HuH-7 (cell line): ENCODE measurements around the gene APLF.
"Not testable (repeated sequence)": the region's sequence is repeated elsewhere in the genome, so short reads cannot be mapped to it uniquely, and the experiment has no call there.

Experiments
- DNase-seq: peaks from one replicate; pipeline ENCODE4 v3.0.0; 2011; ENCODE audit warnings: low spot score

APLF gene

DNA sequence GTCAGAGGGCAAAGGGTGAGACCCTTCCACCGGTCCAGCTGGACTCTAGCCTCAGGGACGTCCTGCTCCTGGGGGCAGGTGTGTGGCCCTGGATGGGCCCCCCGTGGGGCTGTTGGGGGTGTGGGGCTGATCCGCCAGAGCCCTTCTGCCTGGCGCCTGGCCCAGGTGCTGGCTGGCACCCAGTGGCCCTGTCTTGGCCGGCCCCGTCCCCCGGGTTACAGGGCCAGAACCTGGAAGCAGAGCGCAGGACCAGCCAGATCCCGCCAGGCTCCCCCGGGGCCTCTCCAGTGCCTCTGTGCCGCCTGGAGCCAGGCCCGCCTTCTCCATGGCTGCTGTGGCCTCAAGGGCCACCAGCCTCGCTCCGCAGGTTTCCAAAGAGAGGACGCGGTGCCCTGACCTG, 62.3 kb downstream of the APLF start:
- DNase-seq = not testable (repeated sequence)

GRCh38 chr2:68536000-68536399, 68.6 kb downstream of the APLF start:
- DNase-seq = no peak

GRCh38 chr2:68537011-68537410, 69.6 kb downstream of the APLF start:
- DNase-seq = no peak

GRCh38 chr2:68537809-68538208, 70.4 kb downstream of the APLF start:
- no peak for DNase-seq

DNA sequence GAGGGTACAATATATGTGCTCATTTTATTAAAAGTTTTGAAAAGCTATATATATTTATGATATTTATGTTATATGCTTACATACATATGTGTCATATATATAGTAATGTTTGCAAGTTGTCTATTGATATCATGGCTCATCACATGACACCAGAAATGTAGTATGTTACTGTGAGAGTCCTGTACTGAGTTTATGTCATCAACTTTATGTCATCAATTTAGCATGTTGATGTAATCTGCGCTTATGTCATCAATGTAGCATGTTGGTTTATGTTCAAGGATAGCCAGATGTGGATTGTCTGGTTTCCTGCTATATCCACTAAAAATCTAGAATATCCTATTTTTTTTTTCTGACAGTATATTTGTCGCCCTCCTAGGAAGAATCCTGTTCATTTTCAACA, 77.4 kb downstream of the APLF start:
- no peak for DNase-seq

DNA sequence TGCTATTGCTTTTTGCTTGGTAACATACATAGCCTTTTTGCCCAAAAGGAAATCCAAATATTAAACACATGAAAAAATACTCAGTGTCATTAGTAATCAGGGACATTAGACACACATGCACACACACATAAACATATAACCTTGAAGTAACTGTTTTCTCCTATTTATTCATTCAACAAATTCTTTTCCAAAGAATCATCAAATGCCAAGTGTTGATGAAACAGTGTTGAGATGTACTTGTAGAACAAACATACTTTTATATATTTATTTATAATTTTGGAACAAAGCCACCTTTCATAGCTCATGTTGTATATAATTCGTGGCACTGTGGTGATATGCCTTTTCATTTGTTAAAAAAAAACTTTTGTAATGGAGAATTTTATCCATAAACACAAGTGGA, 81.0 kb downstream of the APLF start:
- DNase-seq = no peak

DNA sequence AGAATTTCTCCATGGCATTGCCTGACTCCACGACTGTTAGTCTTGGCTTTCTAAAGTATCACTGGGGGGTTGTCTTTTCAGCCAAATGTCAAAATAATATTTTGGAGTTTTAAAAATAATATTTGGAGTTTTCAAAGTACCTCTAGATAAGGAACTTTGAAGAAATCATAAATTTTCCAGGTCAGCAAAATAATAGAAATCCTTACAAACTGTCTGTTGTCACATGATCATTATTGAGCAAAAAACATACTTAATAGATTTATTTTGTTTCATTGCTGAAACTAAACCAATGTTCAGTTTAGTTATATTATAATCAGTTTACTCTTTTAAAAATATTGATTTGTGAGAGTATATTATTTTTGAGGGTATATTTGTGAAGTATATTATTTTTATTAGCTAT, 85.7 kb downstream of the APLF start:
- no peak for DNase-seq

DNA sequence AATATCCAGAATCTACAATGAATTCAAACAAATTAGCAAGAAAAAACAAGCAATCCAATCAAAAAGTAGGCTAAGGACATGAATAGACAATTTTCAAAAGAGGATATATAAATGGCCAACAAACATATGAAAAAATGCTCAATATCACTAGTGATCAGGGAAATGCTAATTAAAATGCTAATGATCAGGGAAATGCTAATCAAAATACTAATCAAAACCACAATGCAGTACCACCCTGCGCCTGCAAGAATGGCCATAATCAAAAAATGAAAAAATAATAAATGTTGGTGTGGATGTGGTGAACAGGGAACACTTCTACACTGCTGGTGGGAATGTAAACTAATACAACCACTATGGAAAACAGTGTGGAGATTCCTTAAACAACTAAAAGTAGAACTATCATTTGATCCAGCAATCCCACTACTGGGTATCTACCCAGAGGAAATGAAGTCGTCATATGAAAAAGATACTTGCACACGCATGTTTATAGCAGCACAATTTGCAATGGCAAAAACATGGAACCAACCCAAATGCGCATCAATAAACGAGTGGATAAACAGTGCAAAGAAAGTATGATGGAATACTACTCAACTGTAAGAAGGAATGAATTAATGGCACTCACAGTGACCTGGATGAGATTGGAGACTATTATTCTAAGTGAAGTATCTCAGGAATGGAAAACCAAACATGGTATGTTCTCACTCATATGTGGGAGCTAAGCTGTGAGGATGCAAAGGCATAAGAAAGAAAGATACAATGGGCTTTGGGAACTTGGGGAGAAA, 88.2 kb downstream of the APLF start:
- not testable (repeated sequence) for DNase-seq

GRCh38 chr2:68556381-68556780, 89.0 kb downstream of the APLF start:
- no peak for DNase-seq

- DNase-seq = no peak
Observed at GRCh38 chr2:68558576-68558975, 91.2 kb downstream of the APLF start.

DNA sequence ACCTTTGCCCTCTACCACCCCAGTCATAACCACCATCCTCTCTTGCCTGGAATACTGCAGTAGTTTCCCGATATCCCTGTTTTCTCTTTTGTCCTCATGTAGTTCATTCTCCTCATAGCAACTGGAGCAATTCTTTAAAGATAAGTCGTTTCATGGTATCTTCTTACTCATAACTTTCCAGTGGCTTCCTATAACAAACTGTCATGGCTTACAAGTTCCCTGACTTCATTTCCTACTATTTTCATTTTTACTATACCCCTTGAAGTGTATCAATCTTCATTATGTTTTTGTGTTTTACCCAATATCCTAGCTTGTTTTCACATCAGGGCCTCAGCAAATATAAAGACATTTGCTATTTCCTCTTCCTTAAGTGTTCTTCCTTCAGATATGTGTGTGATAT, 92.3 kb downstream of the APLF start:
- no peak for DNase-seq

GRCh38 chr2:68560545-68560944, 93.2 kb downstream of the APLF start:
- DNase-seq = no peak

GRCh38 chr2:68561372-68561771, 94.0 kb downstream of the APLF start:
- no peak for DNase-seq

- no peak for DNase-seq
Observed at GRCh38 chr2:68562934-68563333, 95.5 kb downstream of the APLF start.

DNA sequence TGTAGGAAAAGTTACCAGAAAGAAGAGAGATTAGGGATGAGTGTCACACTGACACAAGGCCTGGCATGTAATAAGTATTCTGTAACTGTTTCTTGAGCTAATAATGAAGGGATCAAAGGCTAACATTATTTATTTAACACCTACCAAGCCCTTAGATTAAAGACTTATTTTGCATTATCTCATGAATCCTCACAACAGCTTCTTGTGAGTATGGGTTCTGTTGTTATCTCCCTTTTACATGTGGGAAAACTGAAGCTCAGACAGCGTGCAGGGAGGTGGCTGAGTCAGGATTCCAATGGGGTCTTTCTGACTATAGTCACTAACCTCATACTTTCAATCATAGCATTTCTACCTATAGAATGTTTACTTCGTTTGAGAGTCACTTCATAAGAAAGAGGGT, 97.0 kb downstream of the APLF start:
- no peak for DNase-seq

- no peak for DNase-seq
Observed at GRCh38 chr2:68565273-68565672, 97.9 kb downstream of the APLF start.

DNA sequence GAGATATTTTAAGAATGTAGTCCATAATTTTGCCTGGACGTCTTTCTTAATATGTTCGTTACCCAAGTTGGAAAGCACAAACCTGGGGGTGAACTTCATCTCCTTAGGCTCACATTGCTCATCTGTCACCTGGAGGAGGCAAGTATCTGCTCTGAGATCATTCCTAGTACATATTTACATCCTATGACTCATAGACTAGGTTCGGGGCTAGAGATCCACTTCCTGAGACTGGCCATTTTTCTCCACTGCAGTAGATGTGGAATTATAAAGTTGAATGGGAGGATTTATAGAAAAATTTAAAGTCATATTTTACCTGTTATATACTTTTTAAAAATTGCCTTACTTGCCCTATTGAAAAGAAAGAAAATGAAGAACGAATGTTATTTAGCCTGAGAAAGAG, 98.5 kb downstream of the APLF start:
- no peak for DNase-seq

DNA sequence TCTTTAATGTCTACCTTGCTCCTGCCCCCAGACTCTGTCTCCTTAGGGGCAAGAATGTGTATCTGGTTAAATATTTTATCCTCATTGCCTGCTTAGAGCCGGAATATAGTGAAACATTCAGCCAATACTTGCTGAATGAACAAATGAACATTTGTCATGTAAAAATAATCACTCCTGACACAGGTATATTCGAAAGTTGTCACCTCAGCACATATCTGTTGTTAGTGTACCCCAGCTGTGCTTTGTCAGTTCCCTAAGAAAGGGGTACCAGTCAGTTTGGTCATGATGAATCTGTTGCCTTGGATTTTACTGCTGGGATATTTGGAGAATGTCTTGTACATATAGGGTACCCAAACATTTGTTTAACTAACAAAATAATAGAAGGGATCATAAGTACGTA, 99.0 kb downstream of the APLF start:
- DNase-seq = no peak

GRCh38 chr2:68568116-68568515, 100.7 kb downstream of the APLF start:
- no peak for DNase-seq

DNA sequence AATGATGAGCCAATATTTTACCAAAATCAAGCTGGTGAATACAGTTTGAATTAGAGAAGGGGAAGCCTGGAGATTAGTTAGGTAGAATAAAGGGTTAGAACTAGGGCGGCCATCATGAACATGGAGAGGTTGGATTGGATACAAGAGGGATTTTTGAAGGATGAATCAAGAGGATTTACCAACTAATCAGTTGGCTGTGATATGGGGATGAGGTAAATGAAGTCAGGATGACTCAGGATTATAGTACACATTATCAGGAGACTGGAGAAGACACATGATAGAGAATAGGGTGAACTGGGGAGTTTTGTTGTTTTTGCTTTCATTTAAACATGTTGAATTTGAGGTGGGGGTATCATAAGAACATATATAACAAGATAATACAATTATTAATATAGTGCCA, 102.2 kb downstream of the APLF start:
- DNase-seq = no peak

DNA sequence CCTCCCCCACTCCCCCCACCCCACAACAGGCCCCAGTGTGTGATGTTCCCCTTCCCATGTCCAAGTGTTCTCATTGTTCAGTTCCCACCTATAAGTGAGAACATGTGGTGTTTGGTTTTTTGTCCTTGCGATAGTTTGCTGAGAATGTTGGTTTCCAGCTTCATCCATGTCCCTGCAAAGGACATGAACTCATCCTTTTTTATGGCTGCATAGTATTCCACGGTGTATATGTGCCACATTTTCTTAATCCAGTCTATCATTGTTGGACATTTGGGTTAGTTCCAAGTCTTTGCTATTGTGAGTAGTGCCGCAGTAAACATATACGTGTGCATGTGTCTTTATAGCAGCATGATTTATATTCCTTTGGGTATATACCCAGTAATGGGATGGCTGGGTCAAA, 103.0 kb downstream of the APLF start:
- not testable (repeated sequence) for DNase-seq

DNA sequence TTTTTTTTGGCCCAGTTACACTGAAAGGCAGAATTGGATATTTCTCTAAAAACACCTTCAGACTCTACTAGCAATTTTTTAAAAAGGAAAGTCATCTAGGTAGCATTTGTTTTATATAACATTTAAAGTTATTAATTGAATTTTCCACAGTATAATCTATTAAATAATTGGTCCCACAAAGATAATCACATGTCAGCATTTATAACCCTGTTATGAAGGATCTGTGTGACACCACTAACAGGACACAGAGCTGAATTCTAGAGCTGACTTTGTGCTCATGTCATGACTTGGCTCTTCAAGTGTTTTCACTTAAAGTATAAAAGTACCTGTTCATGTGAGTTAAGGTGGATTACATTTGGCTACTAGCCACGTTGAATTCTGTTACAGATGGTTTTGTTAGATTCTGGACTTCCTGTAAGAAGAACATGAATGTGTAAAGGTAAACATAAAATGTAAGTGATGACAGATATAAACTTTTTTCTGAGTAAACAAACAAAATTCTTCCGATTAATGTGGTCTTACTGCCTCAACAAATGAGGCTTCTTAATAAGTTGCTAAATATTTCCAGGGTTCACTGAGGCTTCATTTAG, 106.9 kb downstream of the APLF start:
- DNase-seq = no peak

- no peak for DNase-seq
Observed at GRCh38 chr2:68577183-68577582, 109.8 kb downstream of the APLF start.

GRCh38 chr2:68579689-68580088, 112.3 kb downstream of the APLF start:
- no peak for DNase-seq
